B cell (primary cell): ENCODE results near the gene TMEM43. TPM values are rescaled to one million over a fixed set of nuclear protein-coding genes. Genes with fewer than 3 reads are reported as not detected.

ENCODE experiments used
- ATAC-seq: fragments of 200-7000 bp; cut with Tn5 transposase; one replicate; pipeline ENCODE4 v1.10.0; 2021; ENCODE audit warnings: low read depth, mild to moderate bottlenecking, moderate number of reproducible peaks, moderate library complexity
- CTCF ChIA-PET: fragments of 350-600 bp; sonication (Branson Sonifier 250); formaldehyde crosslinking; loops from one replicate; lab custom pipeline; 2021; ENCODE audit warnings: antibody characterized with exemption, inconsistent platforms; lab: Charles Lee
- POLR2A ChIA-PET: fragments of 350-600 bp; sonication (Branson Sonifier 250); formaldehyde crosslinking; loops from one replicate; lab custom pipeline; 2021; ENCODE audit warnings: antibody characterized with exemption; lab: Charles Lee
- DNase-seq: peaks from one replicate; pipeline ENCODE4 v3.0.0; 2013
- H2AFZ ChIP-seq: 2 replicates; pipeline ENCODE4 v1.6.1; 2012; ENCODE audit warnings: mild to moderate bottlenecking, low read depth, low read length; ENCODE audit not compliant: insufficient read depth, poor library complexity, severe bottlenecking
- H3K27ac ChIP-seq, 2 donors: 1 replicate in 1 of 2; 2 replicates in 1 of 2; pipeline ENCODE4 v1.5.1; 2012 to 2013; ENCODE audit warnings: low read length in 2 of 2, mild to moderate bottlenecking in 2 of 2, moderate library complexity in 1 of 2
- H3K27me3 ChIP-seq, 4 experiments: fragments of 200-600 bp in 1 of 4; sonication (generic) in 1 of 4; replicated peaks in 1 of 4; 1 replicate in 2 of 4; 2 replicates in 2 of 4; pipeline versions ENCODE4 v1.6.1 to v1.7.0; 2013 to 2016; ENCODE audit warnings: low read length in 3 of 4, mild to moderate bottlenecking in 2 of 4, mixed read lengths in 1 of 4, moderate library complexity in 1 of 4; ENCODE audit not compliant: insufficient read depth in 4 of 4, control insufficient read depth in 3 of 4; ENCODE audit errors: control extremely low read depth in 1 of 4
- H3K36me3 ChIP-seq, 2 experiments: replicated peaks in 1 of 2; 1 replicate in 1 of 2; 2 replicates in 1 of 2; pipeline versions ENCODE4 v1.6.1 to v1.7.1; 2013; ENCODE audit warnings: low read length in 1 of 2; ENCODE audit not compliant: insufficient read depth in 2 of 2, control insufficient read depth in 1 of 2; ENCODE audit errors: control extremely low read depth in 1 of 2, extremely low read depth in 1 of 2
- H3K4me1 ChIP-seq, 2 donors: fragments of 200-600 bp in 1 of 2; sonication (generic) in 1 of 2; 1 replicate in 1 of 2; 2 replicates in 1 of 2; pipeline versions ENCODE4 v1.5.1 to v1.6.1; 2013 to 2017; ENCODE audit warnings: low read length in 2 of 2; ENCODE audit not compliant: control insufficient read depth in 2 of 2, insufficient read depth in 2 of 2
- H3K4me2 ChIP-seq: replicated peaks from 2 replicates; pipeline ENCODE3; 2012; ENCODE audit warnings: mild to moderate bottlenecking, low read depth, low read length; ENCODE audit not compliant: poor library complexity, severe bottlenecking
- H3K4me3 ChIP-seq, 5 experiments: fragments of 200-600 bp in 1 of 5; sonication (generic) in 1 of 5; 1 replicate in 3 of 5; 2 replicates in 2 of 5; pipeline versions ENCODE4 v1.5.1 to v1.7.0; 2011 to 2016; ENCODE audit warnings: low read length in 4 of 5, mild to moderate bottlenecking in 4 of 5, low read depth in 2 of 5, control low read depth in 1 of 5, moderate library complexity in 1 of 5; ENCODE audit not compliant: insufficient read depth in 1 of 5; ENCODE audit errors: control extremely low read depth in 1 of 5, extremely low read depth in 1 of 5
- H3K79me2 ChIP-seq: fragments of 200-600 bp; sonication (generic); one replicate; pipeline ENCODE4 v1.6.0; 2016; ENCODE audit warnings: low read length; ENCODE audit not compliant: control insufficient read depth, insufficient read depth
- H3K9ac ChIP-seq: fragments of 200-600 bp; sonication (generic); 2 replicates; pipeline ENCODE4 v1.6.1; 2017; ENCODE audit warnings: mild to moderate bottlenecking, low read length, moderate library complexity
- H3K9me3 ChIP-seq, 3 donors: one replicate each; pipeline versions ENCODE4 v1.6.1 to v1.7.1; 2013; ENCODE audit warnings: low read length in 2 of 3; ENCODE audit not compliant: control insufficient read depth in 2 of 3, insufficient read depth in 1 of 3; ENCODE audit errors: control extremely low read depth in 1 of 3
- H4K20me1 ChIP-seq: 2 replicates; pipeline ENCODE4 v1.6.0; 2012; ENCODE audit warnings: mild to moderate bottlenecking, low read length; ENCODE audit not compliant: insufficient read depth, control insufficient read depth, poor library complexity, severe bottlenecking
- H3K27ac Mint-ChIP-seq: one replicate; pipeline ENCODE4 v1.8.0; 2021; ENCODE audit warnings: mixed read lengths
- H3K27me3 Mint-ChIP-seq: one replicate; pipeline ENCODE4 v1.8.0; 2021; ENCODE audit warnings: mixed read lengths
- H3K4me1 Mint-ChIP-seq: one replicate; pipeline ENCODE4 v1.8.0; 2021; ENCODE audit warnings: mixed read lengths
- H3K4me3 Mint-ChIP-seq: one replicate; pipeline ENCODE4 v1.8.0; 2021; ENCODE audit warnings: mixed read lengths
- H3K9me3 Mint-ChIP-seq: one replicate; pipeline ENCODE4 v1.8.0; 2022; ENCODE audit warnings: mixed read lengths; ENCODE audit not compliant: insufficient read depth
- CTCF ChIP-seq: fragments of 200-600 bp; IDR thresholded peaks from one replicate; pipeline ENCODE4 v1.8.0; 2022; ENCODE audit warnings: antibody characterized with exemption, mild to moderate bottlenecking
- EZH2 ChIP-seq: IDR thresholded peaks from 2 replicates; pipeline ENCODE4 v1.6.1; 2012; ENCODE audit warnings: borderline replicate concordance, low read depth, mild to moderate bottlenecking, moderate library complexity, low read length; ENCODE audit not compliant: insufficient read depth, poor library complexity, severe bottlenecking
- WGBS: methylation state at CpG from one replicate; pipeline ENCODE4 v1.1.5; 2013; ENCODE audit warnings: missing lambda C conversion rate; ENCODE audit not compliant: insufficient coverage; 5-methylcytosine and 5-hydroxymethylcytosine counted together
- intact Hi-C: fragments of 100-400 bp; cut with micrococcal nuclease; formaldehyde crosslinking; loops from one replicate; pipeline ENCODE4 v1.10.0; 2022
- polyA plus RNA-seq: library from polyadenylated mRNA; depleted of rRNA; stranded (reverse); fragments of >200 nt; gene quantifications from 2 replicates; pipeline ENCODE4 v1.2.3, GENCODE V29; 2012
- total RNA-seq, 2 donors: library from RNA; stranded (reverse); fragments of 120-200 nt in 1 of 2; gene quantifications; 1 replicate in 1 of 2; 2 replicates in 1 of 2; pipeline versions ENCODE4 v1.2.3 to v1.2.4, GENCODE V29; 2013 to 2022

TMEM43 gene
- total and polyA plus RNA-seq, 2 donors (not counting 1 experiment from before 2014, with no cell fraction given), result 29.5 to 37.6 TPM

DNA sequence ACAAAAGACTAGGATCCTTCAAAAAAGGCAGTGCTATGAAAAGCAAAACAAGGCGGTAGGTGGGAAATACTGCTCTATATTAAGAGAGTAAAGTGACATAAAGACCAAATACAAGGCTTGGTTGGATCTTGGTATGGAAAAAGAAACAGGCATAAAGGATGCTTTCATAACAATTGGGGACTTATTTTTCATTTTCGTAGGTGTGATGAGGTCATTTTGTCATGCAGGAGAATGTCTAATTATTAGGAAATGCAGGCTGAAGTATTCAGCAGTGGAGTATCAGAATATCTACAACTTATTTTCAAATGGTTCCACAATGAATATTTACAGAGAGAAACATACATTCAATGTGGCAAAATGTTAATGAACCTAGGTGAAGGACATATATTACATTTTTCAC, 44.6 kb downstream of the TMEM43 start:
- Mint-ChIP-seq H3K27ac (no peak overlapping the region), H3K9me3 (no peaks in the 10 kb centered on the region), H3K4me1 (peaks cover 14% of the 10 kb centered on the region), H3K4me3 (no peak overlapping the region), H3K27me3 (no peaks in the 10 kb centered on the region)
- intact Hi-C loops, result no loop called here
- peaks cover 53% of the 10 kb centered on the region for H3K79me2 ChIP-seq
- no peak overlapping the region for H2AFZ ChIP-seq
- ChIA-PET CTCF (no interaction called here), POLR2A (no interaction called here)
- H4K20me1 ChIP-seq, result no peaks in the 10 kb centered on the region
- no peaks in the 10 kb centered on the region for H3K9me3 ChIP-seq
- ATAC-seq (no peak), DNase-seq (no peak)
- no peak overlapping the region for H3K27ac ChIP-seq
- H3K9ac ChIP-seq, result no peak overlapping the region
- H3K27me3 ChIP-seq, result no peaks in the 10 kb centered on the region
- no peak for TF ChIP-seq EZH2
- no peak for TF ChIP-seq CTCF
- H3K4me2 ChIP-seq, result no peak overlapping the region
- peaks cover 0 to 2% of the 10 kb centered on the region in 2 donors for H3K4me1 ChIP-seq
- no CpG with 5 or more reads among the region's 2 CpGs for WGBS
- H3K36me3 ChIP-seq, result peaks cover 0 to 85% of the 10 kb centered on the region in 2 experiments
- H3K4me3 ChIP-seq, result no peak overlapping the region

GRCh38 chr3:14169871-14170270, 45.0 kb downstream of the TMEM43 start:
- H3K27me3 ChIP-seq, result no peaks in the 10 kb centered on the region
- H3K36me3 ChIP-seq, result peaks cover 0 to 81% of the 10 kb centered on the region in 2 experiments
- ChIA-PET POLR2A (no interaction called here), CTCF (no interaction called here)
- no peak overlapping the region for H3K4me2 ChIP-seq
- no peaks in the 10 kb centered on the region for H4K20me1 ChIP-seq
- Mint-ChIP-seq H3K9me3 (no peaks in the 10 kb centered on the region), H3K27me3 (no peaks in the 10 kb centered on the region), H3K4me3 (no peak overlapping the region), H3K4me1 (peaks cover 17% of the 10 kb centered on the region), H3K27ac (no peak overlapping the region)
- no peak for TF ChIP-seq CTCF
- ATAC-seq, result no peak
- H2AFZ ChIP-seq, result no peak overlapping the region
- intact Hi-C loops, result no loop called here
- DNase-seq, result no peak
- H3K27ac ChIP-seq, result no peak overlapping the region
- peaks cover 3 to 7% of the 10 kb centered on the region in 2 donors for H3K4me1 ChIP-seq
- H3K4me3 ChIP-seq, result no peak overlapping the region
- H3K9ac ChIP-seq, result no peak overlapping the region
- peaks cover 57% of the 10 kb centered on the region for H3K79me2 ChIP-seq
- H3K9me3 ChIP-seq, result no peaks in the 10 kb centered on the region
